Endothelial cell (in vitro differentiated cells): Measurements from ENCODE around the gene REEP3. TPM values are rescaled to one million over a fixed set of nuclear protein-coding genes. Genes with fewer than 3 reads are reported as not detected.

Experiments
- DNase-seq: peaks from one replicate; pipeline ENCODE4 v3.0.0; 2021; ENCODE audit warnings: low spot score
- H3K27ac Mint-ChIP-seq: one replicate; pipeline ENCODE4 v1.8.0; 2021; ENCODE audit warnings: mixed read lengths, inconsistent platforms; ENCODE audit not compliant: unreplicated experiment
- H3K27me3 Mint-ChIP-seq: one replicate; pipeline ENCODE4 v1.8.0; 2021; ENCODE audit warnings: mild to moderate bottlenecking, moderate library complexity, mixed read lengths, inconsistent platforms; ENCODE audit not compliant: unreplicated experiment
- H3K36me3 Mint-ChIP-seq: one replicate; pipeline ENCODE4 v1.8.0; 2021; ENCODE audit warnings: mild to moderate bottlenecking, low read depth, mixed read lengths, inconsistent platforms; ENCODE audit not compliant: unreplicated experiment
- H3K4me1 Mint-ChIP-seq: one replicate; pipeline ENCODE4 v1.8.0; 2021; ENCODE audit warnings: mild to moderate bottlenecking, mixed read lengths, inconsistent platforms; ENCODE audit not compliant: unreplicated experiment
- H3K4me3 Mint-ChIP-seq: one replicate; pipeline ENCODE4 v1.8.0; 2021; ENCODE audit warnings: mild to moderate bottlenecking, mixed read lengths, inconsistent platforms; ENCODE audit not compliant: unreplicated experiment
- H3K9me3 Mint-ChIP-seq: one replicate; pipeline ENCODE4 v1.8.0; 2021; ENCODE audit warnings: mixed read lengths, inconsistent platforms; ENCODE audit not compliant: unreplicated experiment
- CTCF ChIP-seq: fragments of 200-600 bp; sonication (generic); IDR thresholded peaks from one replicate; pipeline ENCODE4 v1.5.0; 2021; ENCODE audit warnings: antibody characterized with exemption; ENCODE audit not compliant: unreplicated experiment
- total RNA-seq: library from RNA; stranded (reverse); fragmentation: NEBNext Ultra II Directional; extraction: Animal tissue kit (Norgen Biotek cat#: 25700); gene quantifications from one replicate; pipeline ENCODE4 v1.2.1, GENCODE V29; 2021; ENCODE audit not compliant: unreplicated experiment

The REEP3 gene
- total RNA-seq, 1 donor from 2014 or later, result 26.1 TPM

DNA sequence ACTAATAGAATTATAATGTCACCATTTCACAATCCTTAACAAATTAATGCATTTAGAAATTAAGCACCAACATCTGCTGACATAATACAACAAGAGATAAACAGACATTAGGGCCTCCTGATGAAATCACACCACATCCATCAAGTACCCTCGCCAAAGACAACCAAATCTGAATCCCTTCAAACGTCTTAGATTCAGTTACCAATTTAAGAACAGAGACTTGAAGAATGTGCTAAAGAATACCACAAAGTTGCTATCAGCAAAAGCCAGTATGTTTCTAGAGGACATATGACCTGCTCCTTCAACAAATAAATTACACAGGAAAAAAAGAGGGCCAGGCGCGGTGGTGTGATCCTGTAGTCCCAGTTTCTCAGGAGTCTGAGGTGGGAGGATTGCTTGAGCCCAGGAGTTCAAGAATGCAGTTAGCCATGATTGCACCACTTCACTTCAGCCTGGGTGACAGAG, 144.5 kb downstream of the REEP3 start:
- no peak for TF ChIP-seq CTCF
- Mint-ChIP-seq H3K9me3 (no peaks in the 10 kb centered on the region), H3K36me3 (no peaks in the 10 kb centered on the region), H3K27ac (no peak overlapping the region), H3K4me1 (peaks cover 6% of the 10 kb centered on the region), H3K4me3 (no peak overlapping the region), H3K27me3 (no peaks in the 10 kb centered on the region)
- DNase-seq, result no peak

- no peak overlapping the region for H3K27ac Mint-ChIP-seq
- DNase-seq, result no peak
- no peaks in the 10 kb centered on the region for H3K27me3 Mint-ChIP-seq
- H3K36me3 Mint-ChIP-seq, result no peaks in the 10 kb centered on the region
- no peak overlapping the region for H3K4me3 Mint-ChIP-seq
- TF ChIP-seq CTCF, result no peak
- peaks cover 18% of the 10 kb centered on the region for H3K4me1 Mint-ChIP-seq
- no peaks in the 10 kb centered on the region for H3K9me3 Mint-ChIP-seq
Observed at GRCh38 chr10:63666836-63667383, 145.7 kb downstream of the REEP3 start.

DNA sequence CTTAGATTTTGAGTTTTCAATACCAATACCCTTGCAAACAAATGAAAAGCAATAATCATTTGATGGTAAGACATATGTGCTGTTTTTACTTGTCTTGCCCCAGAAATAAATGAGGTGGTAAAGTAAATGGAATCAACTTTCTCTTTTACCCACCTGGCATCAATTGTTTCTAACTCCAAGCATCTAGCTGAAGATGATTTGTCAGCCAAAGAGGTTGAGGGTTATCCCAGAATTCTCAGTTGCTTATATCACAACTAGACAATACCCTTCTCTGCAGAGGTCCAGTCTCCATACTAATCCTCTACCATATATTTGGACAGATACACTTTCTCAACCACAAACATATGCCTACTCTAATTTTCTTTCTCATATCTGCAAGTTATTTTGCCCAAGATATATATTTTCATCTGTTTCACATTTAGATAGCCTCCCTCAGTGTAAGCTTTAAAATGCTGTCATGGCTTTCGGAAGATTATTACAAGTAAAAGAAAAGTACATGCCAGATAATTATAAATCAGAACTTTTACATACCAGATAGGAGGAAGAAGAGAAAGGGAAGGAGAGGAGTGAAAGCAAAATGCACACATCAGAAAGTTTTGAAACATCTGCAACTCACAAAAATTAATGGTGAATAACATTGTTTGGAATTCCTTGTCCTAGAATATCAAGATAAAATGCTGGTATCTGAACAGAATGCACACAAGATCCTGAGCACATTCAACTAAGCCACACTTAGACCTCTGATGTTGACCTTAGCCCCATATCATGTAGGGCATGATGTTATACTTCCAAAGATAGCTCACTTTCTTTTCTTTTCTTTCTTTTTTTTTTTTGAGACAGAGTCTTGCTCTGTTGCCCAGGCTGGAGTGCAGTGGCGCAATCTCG, 146.6 kb downstream of the REEP3 start:
- TF ChIP-seq CTCF, result no peak
- DNase-seq, result no peak
- no peaks in the 10 kb centered on the region for H3K36me3 Mint-ChIP-seq
- peaks cover 1% of the 10 kb centered on the region for H3K27me3 Mint-ChIP-seq
- H3K9me3 Mint-ChIP-seq, result no peaks in the 10 kb centered on the region
- H3K27ac Mint-ChIP-seq, result no peak overlapping the region
- H3K4me1 Mint-ChIP-seq, result peaks cover 26% of the 10 kb centered on the region
- no peak overlapping the region for H3K4me3 Mint-ChIP-seq

GRCh38 chr10:63670291-63670898, 149.2 kb downstream of the REEP3 start:
- H3K9me3 Mint-ChIP-seq, result no peaks in the 10 kb centered on the region
- no peak for TF ChIP-seq CTCF
- no peak overlapping the region for H3K4me3 Mint-ChIP-seq
- peak overlapping the region; percentile 90 for H3K27ac Mint-ChIP-seq
- peaks cover 31% of the 10 kb centered on the region for H3K4me1 Mint-ChIP-seq
- no peak for DNase-seq
- H3K27me3 Mint-ChIP-seq, result peaks cover 4% of the 10 kb centered on the region
- H3K36me3 Mint-ChIP-seq, result no peaks in the 10 kb centered on the region
